ENCODE measurements around the gene KCNK3. TPM values are rescaled to one million over a fixed set of nuclear protein-coding genes. Genes with fewer than 3 reads are reported as not detected.

KCNK3 gene
- total and polyA plus RNA-seq, 2 of the 13 experiments (the other 11 are each of a cell fraction or from before 2014, with no cell fraction given) = not detected

- TF ChIP-seq, protein P1, sequence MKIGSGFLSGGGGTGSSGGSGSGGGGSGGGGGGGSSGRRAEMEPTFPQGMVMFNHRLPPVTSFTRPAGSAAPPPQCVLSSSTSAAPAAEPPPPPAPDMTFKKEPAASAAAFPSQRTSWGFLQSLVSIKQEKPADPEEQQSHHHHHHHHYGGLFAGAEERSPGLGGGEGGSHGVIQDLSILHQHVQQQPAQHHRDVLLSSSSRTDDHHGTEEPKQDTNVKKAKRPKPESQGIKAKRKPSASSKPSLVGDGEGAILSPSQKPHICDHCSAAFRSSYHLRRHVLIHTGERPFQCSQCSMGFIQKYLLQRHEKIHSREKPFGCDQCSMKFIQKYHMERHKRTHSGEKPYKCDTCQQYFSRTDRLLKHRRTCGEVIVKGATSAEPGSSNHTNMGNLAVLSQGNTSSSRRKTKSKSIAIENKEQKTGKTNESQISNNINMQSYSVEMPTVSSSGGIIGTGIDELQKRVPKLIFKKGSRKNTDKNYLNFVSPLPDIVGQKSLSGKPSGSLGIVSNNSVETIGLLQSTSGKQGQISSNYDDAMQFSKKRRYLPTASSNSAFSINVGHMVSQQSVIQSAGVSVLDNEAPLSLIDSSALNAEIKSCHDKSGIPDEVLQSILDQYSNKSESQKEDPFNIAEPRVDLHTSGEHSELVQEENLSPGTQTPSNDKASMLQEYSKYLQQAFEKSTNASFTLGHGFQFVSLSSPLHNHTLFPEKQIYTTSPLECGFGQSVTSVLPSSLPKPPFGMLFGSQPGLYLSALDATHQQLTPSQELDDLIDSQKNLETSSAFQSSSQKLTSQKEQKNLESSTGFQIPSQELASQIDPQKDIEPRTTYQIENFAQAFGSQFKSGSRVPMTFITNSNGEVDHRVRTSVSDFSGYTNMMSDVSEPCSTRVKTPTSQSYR (CRISPR knock-in tag; IDR thresholded peaks at IDR 0.05; ENCODE audit: borderline replicate concordance) = peak; percentile 80
- TF ChIP-seq CREB1 (IDR thresholded peaks at IDR 0.05) (0 out of 2 replicates have a peak, but pooled peaks have one; percentile 9), CREB1 (CRISPR knock-in tag; IDR thresholded peaks at IDR 0.05) (no peak; the same call in 1 of the 2 replicates), GPBP1L1 (CRISPR knock-in tag; IDR thresholded peaks at IDR 0.05) (no peak), NR2F6 (IDR thresholded peaks at IDR 0.05) (0 out of 2 replicates have a peak, but pooled peaks have one; percentile 10), NR2F6 (CRISPR knock-in tag; IDR thresholded peaks at IDR 0.05) (peak; percentile 55; the same call in 1 of the 2 replicates), ZNF232 (CRISPR knock-in tag; IDR thresholded peaks at IDR 0.05; ENCODE audit: borderline replicate concordance) (no peak), ZNF609 (CRISPR knock-in tag; IDR thresholded peaks at IDR 0.05; ENCODE audit: borderline replicate concordance) (no peak), ZNF83 (CRISPR knock-in tag; IDR thresholded peaks at IDR 0.05; ENCODE audit: borderline replicate concordance) (no peak), ZNF251 (CRISPR knock-in tag; IDR thresholded peaks at IDR 0.05) (no peak), FUBP1 (CRISPR knock-in tag; IDR thresholded peaks at IDR 0.05; ENCODE audit: borderline replicate concordance) (no peak), ZNF264 (CRISPR knock-in tag; IDR thresholded peaks at IDR 0.05) (no peak), ZNF484 (CRISPR knock-in tag; IDR thresholded peaks at IDR 0.05; ENCODE audit: borderline replicate concordance, low read depth) (no peak), ZNF543 (CRISPR knock-in tag; IDR thresholded peaks at IDR 0.05) (no peak), CC2D1A (CRISPR knock-in tag; IDR thresholded peaks at IDR 0.05) (no peak), TBX2 (CRISPR knock-in tag; IDR thresholded peaks at IDR 0.05; ENCODE audit: borderline replicate concordance) (peak; percentile 9; the same call in 1 of the 2 replicates), ETV6 (CRISPR knock-in tag; conservative IDR thresholded peaks at IDR 0.05) (no peak), ZNF441 (CRISPR knock-in tag; IDR thresholded peaks at IDR 0.05; ENCODE audit: borderline replicate concordance) (no peak), ZNF605 (CRISPR knock-in tag; IDR thresholded peaks at IDR 0.05) (no peak)
These were observed 28.0 kb downstream of the KCNK3 start (continued) for GRCh38 chr2:26720322-26721114.

All from HepG2 (cell line).